OCI-M1 (cell line): Measurements from ENCODE around the gene NDUFB8.

Source experiments
- DNase-seq: peaks from one replicate; lab custom pipeline; 2025; lab: John Stamatoyannopoulos, UW

The NDUFB8 gene

DNA sequence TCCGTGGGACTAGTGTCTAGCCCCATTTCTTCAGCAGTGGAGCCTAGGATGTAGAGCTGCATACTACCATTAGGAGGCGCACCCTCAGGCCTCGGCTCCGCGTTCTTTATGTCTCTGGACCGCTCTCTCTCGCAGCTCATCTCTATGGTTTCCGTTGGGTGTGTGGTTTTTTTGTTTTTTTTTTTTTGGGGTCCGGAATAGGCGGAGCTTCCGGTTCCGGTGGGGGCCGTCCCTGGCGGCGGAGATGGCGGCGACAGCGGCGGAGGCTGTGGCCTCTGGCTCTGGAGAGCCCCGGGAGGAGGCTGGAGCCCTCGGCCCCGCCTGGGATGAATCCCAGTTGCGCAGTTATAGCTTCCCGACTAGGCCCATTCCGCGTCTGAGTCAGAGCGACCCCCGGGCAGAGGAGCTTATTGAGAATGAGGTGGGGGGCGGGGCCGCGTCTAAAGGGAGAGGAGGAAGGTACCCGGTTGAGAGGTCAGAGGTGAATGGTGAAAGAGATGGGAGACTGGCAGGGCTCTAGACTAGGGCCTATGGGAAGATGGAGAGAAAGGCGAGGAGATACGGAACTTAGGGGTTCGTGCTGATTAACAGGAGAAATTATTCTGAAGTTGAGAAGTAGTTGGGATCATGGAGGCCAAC is 6.2 kb upstream of the NDUFB8 start, which contains the start of gene HIF1AN:
TSS of gene HIF1AN (plus strand) at position 229 of the 639 bp plus-strand sequence. CDS start at position 245, 16 bp downstream.
- DNase-seq = peak; percentile 98

DNA sequence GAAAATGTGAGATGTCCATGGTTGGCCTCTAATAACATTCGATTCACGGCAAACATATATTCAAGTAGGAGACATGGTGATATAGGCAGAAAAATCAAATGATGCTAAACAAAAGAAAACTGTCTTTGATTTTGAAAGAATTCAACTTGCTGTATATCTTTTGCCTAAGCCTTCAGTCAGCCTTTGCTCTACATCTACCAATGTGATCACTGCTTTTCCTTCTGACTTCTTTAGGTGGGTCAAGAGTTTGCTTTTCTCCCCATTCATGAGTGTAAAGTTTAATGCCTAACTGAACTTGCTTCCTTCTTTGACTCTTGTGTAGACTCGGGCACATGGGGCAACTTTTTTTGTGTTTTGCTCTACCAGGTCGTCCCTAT is 5.7 kb upstream of the NDUFB8 start:
- DNase-seq = no peak

DNA sequence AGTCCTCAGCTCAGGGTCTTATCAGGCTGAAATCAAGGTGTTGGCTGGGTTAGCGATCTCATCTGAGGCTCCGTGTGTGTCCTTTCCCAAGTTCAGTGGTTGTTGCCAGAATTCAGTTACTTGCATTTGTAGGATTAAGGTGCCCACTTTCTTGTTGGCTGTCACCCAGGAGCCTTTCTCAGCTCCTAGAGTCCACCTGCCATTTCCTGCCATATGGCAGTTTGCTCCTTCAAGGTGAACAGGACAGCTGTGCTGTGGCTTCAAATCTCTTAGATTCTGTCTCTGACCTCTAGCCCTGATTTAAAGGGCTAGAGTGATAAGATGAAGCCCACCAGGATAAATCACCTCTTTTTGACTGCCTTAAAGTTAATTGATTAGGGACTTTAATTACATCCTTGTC is 5.1 kb upstream of the NDUFB8 start:
- DNase-seq = no peak

DNA sequence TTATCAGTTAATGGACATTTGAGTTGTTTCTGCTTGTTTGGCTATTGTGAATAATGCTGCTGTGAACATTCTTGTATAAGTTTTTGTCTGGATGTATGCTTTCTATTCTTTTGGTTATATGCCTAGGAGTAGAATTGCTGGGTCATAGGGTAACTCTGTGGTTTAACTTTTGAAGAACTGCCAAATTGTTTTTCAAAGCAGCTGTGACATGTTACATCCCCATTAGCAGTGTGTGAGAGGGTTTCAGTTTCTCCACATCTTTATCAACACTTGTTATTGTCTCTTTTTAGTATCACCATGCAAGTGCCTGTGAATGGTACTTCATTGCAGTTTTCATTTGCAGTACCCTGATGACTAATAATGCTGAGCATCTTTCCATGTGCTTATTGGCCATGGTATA is 2.1 kb upstream of the NDUFB8 start:
- DNase-seq = peak; percentile 56

DNA sequence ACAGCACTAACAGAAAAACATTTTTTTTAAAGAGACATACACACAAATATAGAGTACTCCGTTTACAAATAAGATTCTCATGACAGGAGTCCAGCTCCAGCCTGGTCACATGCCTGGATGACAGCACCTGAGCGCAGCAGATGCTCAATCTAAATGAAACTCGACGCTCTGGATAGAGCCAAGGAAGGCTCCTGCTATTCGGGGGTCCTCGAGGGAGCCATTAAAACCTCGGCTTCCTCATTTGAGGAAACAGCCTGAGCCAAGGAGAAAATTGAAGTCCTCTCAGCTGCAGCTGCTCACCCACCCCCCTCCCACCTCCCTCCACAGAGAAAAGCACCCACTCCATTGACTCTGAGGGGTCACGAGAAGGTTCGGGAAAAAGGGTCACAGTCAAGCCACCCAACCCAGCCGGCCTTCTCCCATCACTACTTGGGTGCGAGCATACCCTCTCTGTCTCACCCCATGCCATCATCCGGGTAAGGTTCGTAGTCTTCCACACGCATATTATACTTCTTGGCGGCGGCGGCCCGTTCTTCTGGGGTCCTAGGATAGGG is 673 bp downstream of the NDUFB8 start:
- DNase-seq = peak; percentile 44

DNA sequence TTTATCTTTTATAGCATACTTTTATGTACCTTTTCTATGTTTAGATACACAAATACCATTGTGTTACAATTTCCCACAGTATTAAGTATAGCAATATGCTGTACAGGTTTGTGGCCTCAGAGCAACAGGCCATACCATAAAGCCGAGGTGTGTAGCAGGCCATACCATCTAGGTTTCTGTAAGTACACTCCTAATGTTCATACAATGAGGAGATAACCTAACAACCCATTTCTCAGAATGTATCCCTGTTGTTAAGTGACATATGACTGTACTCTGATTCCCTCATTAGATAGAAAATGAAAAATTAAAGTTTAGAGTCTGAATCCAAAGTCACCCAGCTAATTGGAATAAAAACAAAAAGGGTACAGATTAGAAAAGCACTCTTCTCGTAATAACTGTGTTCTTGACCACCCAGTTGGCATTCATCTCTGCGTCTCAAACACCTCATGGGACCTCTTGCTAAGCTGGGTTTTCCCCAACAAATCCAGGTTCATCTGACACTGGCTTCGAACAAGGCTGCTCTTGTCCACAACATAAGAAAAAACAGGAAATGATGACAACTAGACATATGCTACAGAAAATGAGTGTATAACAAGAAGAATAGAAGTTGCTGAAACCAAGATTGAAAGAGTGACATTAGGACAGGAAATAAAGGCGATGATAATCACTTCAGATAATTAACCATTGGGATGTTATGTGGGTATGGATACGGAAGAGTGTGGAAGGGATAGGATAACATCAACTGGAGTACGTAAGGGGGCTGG is 1.4 kb downstream of the NDUFB8 start:
- DNase-seq = no peak

DNA sequence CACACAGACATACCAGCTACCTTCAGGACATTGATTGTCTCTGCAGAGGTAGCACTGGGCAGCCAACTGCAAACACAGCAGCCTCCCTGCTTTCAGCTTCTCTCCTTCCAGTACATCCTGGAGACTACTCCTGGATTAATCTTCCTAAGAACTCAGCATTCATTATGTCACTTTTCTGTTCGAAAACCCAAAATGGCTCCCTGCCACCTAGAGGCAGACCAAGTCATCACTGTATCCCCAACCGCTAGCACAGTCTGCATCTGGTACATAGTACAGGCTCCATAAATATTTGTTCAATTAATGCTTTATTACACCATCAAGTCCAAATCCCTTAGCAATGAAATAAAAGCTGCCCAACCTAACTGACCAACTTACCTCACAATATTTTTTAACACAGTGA is 5.0 kb downstream of the NDUFB8 start:
- no peak for DNase-seq

DNA sequence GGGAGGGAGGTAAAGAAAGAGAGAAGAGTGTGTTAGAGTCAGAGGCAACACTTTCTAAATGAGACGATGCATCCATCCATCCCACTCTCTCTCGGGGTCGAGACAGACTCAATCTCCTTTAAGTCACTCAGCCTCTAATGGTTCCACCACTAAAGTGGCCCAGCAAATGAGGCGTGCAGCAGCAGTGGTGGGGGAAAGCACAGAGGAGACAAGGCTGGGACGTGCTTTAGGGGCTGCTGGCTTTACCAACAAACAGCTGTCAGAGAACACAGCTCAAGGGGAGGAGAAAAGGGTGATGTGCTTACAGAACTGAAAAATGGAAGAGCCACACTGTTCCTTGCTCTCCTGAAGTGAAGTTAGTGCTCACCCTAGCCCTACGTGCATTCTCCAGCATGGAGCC is 5.5 kb downstream of the NDUFB8 start:
- DNase-seq = no peak

DNA sequence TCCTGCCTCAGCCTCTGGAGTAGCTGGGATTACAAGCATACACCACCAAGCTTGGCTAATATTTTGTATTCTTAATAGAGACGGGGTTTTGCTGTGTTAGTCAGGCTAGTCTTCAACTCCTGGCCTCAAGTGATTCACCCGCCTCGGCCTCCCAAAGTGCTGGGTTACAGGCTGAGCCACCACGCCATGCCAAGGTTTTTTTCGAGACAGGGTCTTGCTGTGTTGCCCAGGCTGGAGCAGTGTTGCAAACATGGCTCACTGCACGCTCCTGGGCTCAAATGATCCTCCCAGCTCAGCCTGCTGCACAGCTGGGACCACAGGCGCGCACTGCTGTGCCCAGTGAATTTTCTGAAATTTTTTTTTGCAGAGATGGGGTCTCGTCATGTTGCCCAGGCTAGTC is 6.7 kb downstream of the NDUFB8 start:
- no peak for DNase-seq

DNA sequence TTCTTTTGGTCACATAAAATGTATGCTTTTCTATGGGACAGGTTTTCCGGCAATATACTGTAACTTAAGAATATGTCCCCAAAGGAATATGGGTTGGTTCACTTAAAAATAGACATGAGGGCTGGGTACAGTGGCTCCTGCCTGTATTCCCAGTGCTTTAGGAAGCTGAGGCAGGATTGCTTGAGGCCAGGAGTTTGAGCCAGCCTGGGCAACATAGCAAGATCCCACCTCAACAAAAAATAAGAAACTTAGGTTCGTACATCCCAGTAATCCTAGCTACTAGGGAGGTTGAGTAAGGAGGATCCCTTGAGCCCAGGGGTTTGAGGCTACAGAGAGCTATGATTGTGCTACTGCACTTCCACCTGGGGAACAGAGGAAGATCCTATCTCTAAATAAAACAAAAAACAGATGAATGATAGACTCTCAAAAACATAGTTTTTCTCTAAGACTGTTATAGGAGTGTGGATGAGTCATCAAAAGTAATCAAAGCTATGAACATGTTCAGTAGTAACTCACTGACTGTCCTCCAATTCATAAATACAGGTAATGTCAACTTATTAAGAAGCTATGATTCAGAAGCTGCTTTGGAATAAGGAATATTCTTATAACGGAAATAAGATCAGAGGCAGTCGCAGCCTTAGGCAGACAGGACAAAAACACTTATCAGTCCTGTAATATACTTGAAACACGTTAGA is 7.4 kb downstream of the NDUFB8 start:
- no peak for DNase-seq

DNA sequence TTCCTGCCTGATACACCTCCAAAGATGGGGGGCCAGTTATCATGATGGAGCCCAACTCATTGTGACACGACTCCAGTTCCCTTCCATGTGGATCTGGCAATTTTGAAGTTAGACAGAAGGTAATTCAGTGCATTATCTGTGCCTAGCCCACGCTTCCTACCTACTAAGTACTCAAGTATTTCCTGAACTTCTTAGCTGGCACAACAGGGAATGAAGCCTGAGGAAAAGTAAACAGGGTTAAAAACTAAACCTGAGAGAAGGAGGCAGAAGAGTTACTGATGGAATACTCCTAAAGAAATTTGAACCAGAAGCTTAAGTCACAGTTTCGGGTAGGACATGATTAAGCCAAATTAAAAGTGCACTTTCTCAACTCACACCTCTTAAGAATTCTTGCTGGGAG is 8.9 kb downstream of the NDUFB8 start:
- DNase-seq = no peak

DNA sequence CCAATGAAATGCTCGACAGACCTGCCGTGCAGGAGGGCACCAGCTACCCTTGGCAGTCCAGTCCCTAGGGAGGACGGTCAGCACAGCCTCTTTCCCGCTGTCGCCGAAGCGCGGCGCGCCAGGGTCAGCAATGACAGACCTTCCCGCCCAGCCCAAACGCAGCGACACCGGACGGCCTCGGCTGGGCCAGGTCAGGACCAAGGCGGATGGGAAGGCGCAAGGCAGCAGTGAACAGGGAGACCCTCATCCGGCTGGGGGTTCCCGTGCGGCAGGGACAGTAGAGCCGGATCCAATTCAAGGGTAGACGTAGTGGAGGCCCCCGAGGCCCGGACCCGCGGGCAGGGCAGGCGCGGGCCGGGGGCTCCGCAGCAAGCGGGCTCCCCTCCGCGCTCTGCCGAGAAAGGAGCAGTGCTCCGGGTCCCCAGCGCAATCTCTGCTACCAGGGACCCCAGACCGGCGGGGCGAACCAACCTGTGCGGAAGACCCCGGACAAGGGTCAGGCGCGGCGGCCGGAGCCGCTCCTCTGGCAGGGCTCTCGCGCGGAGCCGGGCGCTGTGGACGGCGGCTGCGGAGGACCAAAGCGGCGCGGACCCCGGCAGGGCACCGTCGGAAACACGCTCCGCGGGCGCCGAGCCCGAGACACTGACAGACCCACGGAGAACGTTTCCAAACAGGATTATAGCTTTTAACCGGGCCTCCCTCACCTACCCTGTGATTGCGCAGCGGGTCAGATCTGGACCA is 10.2 kb downstream of the NDUFB8 start, which contains the start of gene SEC31B:
TSS of gene SEC31B (minus strand) at position 551 of the 741 bp plus-strand sequence. CDS start 2,909 bp downstream, outside the sequence.
- DNase-seq = no peak

DNA sequence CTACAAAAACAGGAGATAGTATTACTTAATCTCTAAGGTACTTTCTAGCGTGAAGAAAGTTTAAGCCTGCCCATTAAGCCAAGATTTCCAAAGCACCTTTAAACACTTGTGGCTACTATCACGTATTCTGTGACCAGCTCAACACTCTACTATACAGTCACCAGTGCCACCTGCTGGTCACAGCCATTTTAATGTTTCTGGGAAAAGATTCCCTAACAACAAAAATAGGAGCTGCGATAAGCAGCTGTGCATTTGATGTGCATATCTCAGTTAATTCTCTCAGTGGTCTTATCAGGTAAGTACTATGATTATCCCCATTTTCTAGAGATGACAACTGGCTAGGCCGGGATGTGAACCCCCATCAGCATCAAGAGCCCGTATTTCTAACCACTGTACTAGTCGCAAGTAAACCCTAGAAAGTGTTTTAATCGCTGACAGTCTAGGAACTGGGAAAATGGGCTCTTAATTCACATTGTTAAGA is 10.9 kb downstream of the NDUFB8 start:
- peak; percentile 89 for DNase-seq

DNA sequence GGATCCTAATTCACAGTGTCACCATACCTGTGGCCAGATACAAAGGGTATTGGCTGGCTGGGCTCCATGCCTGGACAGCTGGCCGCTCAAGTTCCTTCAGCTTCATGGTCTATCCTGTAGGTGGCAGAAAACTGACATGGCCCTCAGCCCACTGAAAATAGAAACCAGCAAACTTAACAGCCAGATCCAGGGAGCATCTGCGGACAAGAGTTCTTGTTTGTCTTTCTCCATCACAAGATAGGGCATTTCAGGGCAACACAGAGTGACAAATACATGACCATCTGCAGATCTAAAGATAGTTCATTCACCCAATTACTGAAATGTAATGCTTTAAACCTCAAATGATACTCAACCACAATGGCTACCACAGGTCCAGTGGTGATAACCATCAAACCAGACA is 12.8 kb downstream of the NDUFB8 start:
- peak; percentile 47 for DNase-seq

DNA sequence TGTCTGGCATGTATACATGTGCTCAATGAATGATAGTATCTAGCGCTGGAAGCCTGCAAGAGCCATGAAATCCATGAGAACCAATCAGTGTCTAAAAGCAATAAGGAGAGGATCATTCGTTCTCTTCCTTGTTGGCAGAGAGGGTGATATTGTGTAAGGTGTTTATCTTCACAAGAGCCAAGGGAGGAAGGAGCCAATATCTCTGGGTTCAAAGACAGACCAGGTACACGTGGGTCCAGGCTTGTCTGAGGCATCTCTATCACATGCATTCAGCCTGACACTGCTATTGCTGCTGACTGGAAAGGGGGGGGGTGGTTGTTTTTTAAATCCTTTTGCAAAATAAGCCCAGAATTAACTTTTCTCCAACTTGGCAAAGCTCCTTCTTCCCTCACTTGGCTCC is 14.1 kb downstream of the NDUFB8 start:
- DNase-seq = no peak

DNA sequence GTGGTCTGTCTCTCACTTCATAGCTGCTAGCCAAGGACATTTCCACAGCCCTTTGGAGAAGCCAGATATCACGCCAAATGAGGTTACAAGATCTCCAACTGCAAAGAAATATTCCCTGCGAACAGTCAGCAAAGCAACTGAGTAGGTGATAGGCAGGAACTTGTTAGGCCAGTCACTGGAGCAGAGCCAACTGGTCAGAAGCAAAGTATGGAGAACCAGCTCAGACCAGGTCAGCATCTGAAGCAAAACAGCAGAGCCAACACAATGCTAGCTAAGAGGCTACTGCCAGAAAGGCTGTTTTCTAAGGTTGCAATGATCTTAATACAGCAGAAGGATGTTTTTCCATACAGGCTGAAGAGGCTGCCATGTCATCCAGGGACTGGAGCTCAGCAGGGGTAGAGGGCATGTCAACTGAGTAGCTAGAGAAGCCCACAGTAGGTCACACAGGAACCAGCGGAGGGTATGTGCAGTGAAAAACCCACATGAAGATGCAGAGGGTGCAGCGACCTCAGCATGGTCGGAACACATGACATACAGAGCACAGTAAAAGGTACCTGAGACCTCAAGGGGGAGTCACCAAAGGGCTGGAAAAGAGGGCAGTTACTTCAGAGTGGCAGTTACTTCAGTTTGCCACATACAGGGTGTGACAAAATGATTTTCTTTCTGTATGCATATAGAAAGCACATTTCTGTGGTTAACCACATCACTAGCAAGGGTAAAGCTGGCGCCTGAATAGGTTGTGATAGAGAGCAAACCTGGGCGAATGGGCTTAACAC is 18.9 kb downstream of the NDUFB8 start:
- DNase-seq = peak; percentile 84

DNA sequence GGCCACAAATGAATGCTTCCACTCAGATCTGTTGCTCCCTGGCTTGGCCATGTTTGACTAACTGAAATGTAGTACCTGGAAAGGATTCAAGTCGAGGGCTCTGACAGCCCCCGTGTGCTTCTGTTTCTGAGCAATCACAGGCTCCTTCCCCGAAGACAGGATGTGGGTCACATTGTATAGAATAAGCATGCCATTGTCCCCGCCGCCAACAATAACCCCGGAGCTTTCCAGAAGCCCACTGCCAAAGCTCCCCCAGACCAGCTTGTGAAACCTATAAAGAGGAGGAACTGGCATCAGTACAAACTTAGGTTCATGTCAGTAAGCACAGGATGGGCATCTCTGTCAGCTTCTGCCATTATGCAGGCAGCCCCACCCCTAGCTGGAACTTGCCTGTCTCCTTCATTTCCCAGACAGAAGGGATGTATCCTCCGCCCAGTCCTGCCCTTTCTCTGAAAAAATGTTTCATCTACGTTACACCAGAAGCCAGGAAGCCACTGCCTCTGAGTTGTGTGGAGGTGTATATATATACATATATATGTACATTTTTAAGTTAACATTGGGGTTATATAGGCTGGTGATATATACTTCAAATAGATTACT is 20.3 kb downstream of the NDUFB8 start:
- peak; percentile 59 for DNase-seq

DNA sequence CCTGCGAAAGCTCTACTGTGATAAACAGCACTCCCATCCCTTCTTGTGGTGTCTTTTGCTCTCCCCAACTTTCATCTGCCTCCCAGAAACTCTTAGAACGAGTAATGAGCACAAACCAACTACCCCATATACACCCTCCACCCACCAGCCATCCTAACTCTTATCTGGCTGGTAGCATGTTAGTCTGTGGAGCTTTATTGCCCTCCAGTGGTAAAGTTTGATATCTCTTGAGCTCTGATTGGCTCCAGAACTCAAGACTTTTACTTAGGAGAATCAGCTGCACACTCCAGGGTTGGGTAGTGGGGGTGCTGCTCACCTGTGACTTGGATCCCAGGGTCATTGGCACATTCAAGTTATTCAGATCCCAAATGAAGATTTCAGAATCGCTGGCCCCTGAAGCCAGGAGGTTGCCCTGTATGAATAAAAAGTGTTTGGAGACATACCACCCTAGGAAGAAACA is 20.9 kb downstream of the NDUFB8 start:
- peak; percentile 92 for DNase-seq

DNA sequence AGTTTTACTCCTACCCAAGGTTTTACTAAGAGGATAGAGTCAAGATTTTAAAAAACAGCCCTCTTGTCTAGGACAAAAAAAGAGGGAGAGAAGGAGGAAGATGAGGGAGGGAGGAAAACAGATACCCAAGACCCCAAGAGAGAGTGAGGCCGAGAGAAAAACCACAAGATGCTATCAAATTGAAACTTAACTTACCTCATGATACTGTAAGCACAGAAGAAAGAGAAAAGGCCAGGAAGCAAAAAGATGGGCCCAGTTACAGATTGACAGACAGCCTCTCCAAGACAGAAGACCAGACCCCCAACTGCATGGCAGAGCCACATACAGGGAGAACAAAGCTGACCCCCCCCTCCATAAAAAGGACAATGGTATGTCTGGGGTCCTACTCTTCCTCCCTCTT is 21.4 kb downstream of the NDUFB8 start:
- DNase-seq = no peak

DNA sequence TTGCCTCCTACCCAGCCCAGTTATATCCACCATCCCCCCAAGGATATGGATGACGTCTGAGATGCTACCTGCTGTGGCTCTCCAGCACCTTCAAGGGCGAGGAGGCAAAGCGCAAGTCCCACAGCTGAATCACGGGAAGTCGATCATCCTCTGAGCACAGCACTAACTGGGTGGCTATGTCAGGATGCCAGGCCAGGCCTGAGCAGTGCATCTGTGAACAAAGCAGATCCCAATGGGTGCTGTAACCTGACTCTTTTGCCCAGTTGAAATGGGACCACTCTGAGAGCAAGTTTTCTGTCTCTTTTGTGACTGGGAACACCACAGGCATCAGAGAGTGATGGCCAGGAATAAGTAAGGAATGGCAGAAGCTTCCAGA is 22.3 kb downstream of the NDUFB8 start:
- DNase-seq = no peak
